Stimulated activated CD8-positive, alpha-beta memory T cell treated with anti-CD3 and anti-CD28 coated beads, Interleukin-12 subunit alpha, Interleukin-12 subunit beta, amount 100 ng/mL, for 4 hours (primary cell): ENCODE measurements around the gene FGD6.
"Not testable (repeated sequence)": the region's sequence is repeated elsewhere in the genome, so short reads cannot be mapped to it uniquely, and the experiment has no call there.

Experiments
- DNase-seq: peaks from one replicate; pipeline ENCODE4 v3.0.0-alpha.2; 2020; ENCODE audit warnings: low read depth

FGD6 gene

DNA sequence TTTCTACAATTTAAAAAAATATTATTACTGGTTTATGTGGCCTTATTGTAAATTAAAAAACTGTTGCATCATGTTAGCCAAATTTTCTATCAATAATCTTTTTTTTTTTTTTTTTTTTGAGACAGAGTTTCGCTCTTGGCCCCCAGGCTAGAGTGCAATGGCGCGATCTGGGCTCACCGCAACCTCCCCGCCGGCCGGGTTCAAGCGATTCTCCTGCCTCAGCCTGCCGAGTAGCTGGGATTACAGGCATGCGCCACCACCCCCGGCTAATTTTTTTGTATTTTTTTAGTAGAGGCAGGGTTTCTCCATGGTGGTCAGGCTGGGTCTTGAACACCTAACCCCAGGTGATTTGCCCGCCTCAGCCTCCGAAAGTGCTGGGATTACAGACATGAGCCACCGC lies 16.9 kb upstream of the FGD6 start:
- DNase-seq: not testable (repeated sequence)

DNA sequence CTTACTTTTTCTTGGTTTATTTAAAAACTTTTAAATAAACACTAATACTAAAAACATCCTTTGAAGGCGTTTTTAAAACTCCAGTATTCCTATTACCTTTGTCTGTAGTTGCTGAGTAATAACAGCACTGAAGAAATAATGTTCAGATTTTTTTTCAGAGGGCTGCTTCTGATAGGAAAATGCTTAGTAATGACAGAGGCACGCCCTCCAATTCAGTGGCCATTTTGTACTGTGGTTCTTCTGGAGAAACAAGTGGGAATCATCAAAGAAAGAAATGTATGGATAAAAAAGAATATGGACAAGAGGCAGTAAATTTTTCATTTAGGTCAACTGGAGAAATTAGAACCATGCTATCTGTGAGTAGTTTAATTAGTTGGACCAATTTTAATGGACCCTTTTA lies 13.9 kb upstream of the FGD6 start:
- no peak for DNase-seq

DNA sequence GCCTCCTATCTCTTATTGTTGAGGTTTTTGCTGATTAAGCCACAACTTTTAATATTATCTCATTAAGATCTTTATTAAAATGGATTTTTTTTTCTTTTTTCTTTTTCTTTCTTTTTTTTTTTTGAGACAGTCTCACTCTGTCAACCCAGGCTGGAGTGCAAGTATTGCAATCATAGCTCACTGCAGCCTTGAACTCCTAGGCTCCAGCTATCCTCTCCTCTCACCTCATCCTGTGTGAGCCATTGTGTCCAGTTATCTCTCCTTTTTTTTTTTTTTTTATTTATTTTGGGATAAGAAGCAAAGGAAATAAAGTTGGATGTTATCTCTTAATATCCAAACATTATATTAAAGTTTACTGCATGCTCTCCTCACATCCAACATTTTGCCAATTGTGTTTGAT lies 13.0 kb upstream of the FGD6 start:
- no peak for DNase-seq

DNA sequence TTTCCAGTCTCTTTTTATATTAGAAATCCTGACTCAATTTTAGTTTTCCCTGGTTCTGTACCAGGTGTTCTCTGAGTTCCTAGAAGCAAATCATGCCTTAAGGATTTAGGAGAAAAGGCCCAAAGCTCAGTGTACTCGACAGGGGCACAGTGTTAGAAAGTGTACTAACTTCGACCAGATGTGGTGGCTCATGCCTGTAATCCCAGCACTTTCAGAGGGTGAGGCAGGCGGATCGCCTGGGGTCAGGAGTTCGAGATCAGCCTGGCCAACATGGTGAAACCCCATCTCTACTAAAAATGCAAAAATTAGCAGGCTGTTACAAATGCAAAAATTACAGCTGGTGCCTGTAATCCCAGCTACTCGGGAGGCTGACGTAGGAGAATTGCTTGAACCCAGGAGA lies 12.4 kb upstream of the FGD6 start:
- no peak for DNase-seq

DNA sequence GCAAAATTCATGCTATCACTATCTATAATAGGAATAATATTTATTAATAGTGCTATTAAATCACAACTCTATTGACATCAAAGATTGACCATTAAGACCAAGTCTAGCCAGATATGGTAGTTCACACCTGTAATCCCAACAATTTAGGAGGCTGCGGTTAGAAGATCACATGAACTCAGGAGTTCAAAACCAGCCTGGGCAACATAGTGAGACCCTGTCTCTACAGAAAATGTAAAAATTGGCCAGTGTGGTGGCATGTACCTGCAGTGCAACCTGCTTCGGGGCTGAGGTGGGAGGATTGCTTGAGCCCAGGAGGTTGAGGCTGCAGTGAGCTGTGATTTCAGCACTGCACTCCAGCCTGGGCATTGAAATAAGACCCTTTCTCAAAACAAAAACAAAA lies 11.3 kb upstream of the FGD6 start:
- DNase-seq: no peak

DNA sequence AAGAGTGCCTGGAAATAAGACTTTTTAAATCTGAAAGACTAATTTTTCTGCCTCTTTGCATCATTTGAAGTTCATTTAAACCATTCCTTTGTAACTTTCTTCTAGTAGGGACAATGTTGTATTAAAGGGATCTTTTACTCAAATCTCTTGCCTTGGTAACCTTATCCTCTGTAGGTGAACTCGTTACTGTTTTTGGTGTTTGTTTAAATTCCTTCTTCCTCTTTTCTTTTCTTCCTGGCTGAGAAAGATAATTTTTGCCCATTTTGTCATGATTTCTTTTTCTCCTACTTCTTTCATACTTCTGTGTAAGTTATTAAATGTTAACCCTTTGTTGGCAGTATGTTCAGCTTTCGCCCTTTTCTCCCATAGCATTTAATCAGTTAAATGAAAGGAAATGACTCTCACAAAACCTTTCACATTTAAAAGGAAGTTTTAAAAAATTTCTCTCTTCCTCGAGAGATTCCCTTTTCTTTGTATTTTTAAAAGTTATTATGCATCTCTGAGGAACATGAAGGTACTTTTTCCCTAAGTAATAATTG lies 10.6 kb upstream of the FGD6 start:
- DNase-seq: no peak

DNA sequence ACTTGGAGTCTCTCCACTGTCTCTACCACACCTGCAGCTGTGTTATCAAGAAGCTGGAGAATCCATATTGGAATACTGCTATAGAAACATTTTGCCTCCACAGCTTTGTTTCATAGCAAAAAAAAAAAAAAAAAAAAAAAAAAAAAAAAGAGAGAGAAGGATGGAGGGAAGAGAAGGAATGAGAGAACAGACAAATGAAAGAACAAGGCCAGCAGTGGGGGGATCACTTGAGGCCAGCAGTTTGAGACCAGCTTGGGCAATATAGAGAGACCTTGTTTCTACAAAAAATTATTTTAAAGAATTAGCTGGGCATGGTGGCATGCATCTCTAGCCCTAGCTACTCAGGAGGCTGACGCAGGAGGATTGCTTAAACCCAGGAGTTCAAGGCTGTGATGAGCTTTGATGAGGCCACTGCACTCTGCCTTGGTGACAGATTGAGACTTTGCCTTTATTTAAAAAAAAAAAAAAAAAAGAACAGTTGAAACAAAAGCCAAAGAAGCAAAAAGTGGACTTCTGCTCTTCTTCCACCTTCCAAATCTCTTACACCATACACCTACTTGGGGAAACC lies 8.5 kb upstream of the FGD6 start:
- no peak for DNase-seq

DNA sequence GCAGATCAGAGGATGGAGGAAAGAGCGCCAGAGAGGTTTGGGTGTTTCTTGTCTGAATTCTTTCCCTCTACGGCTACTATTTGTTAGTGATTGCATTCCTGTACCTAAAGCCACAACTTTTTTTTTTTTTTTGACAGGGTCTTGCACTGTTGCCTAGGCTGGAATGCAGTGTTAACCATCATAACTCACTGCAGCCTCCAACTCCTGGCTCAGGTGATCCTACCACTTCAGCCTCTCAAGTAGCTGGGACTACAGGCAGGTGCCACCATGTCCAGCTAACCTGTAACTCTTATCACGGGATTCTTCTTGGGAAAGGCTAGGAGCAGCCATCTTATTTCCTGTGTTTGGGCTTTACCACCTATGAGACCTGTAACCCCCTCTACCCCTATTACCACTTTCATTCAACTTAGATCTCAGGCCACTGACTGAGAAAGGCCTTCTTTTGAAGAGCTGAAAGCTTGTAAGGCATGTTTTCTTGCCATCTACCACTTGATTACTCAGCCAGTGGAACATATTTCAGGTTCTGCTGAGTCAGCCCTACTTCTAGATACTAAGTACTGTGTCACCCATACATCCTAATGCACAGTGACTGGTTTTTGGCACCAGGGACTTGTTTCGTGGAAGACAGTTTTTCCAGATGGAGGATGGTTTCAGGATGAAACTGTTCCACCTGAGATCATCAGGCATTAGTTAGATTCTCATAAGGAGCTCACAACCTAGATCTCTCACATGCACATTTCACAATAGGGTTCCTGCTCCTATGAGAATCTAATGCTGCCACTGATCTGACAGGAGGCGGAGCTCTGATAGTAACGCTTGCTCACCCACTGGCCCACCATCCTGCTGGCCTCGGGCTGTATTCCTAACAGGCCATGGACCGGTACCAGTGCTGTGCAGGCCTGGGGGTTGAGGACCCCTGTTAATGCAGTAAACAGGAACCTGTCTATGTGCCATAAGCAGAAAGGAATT lies 7.2 kb upstream of the FGD6 start:
- no peak for DNase-seq

DNA sequence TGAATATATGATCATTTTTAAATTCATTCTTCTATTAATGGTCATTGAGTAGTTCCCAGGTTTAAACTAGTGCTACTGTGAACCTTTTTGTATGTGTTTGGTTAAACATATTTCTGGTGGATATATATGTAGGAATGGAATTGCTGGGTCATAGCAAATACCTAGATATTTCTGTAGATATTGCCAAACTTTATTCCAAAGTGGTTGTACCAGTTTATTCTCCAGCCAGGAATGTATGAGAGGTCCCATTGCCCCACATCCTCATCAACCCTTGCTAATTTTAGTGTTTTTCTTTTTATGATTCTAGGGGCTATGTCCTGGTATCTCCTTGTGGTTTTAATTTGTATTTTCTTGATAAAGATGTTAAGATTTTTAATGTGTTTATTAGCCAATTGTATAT lies 3.5 kb upstream of the FGD6 start:
- no peak for DNase-seq

DNA sequence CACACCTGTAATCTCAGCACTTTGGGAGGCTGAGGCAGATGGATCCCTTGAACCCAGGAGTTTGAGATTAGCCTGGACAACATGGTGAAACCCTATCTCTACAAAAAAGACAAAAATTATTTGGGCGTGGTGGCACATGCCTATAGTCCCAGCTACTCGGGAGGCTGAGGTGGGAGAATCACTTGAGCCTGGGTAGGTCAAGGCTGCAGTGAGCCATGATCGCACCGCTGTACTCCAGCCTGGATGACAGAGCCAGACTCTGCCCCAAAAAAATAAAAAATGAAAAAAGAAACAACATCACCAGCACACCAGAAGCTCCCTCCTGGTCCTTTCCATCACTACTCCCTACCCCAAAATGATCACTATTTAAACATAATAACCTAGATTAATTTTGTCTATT lies 2.9 kb upstream of the FGD6 start:
- DNase-seq: no peak

DNA sequence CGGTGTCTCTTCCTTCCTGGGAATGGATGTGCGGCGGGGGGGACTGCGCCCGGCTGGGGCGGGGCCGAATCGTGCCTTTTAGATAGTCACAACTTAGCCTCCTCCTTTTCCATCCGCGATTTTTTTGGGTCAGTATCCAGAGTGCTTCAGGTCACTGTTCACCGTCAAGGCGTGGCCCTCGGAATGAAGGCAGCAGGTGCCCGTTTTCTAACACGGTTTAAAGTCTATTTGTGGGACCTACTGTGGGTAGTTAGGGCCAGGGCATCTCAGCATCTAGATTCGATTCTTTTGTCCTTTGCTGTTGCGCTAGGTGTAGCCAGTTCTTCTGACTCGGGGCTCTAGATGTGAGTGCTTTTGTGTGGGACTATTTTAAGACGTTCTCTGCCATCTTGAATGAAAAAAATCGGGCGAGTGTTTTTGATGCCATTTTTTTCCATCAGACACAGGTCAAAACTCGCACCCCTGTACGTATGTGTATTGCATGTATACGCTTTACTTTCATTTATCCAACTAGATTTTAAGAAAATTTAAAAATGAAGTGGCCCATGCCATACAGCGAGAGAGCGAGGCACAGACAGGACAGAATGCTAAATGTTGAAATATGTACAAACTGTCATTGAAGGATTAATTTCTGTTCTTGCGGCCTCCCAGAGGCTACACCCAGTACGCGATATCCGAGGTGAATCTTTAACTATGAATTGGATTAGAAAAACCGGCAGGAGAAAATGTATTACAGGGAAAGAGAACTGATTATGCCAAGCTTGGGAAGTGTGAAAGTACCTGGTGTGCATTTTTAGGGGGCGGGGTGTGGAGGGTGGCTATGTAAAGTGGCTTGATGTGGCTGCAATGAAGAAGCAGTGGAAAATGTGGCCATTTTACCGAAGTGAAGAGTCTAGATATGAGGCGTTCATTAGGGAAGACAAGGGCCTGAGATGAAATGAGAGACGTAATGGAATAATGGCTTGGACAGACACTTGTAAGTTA lies 1.2 kb upstream of the FGD6 start:
- no peak for DNase-seq

DNA sequence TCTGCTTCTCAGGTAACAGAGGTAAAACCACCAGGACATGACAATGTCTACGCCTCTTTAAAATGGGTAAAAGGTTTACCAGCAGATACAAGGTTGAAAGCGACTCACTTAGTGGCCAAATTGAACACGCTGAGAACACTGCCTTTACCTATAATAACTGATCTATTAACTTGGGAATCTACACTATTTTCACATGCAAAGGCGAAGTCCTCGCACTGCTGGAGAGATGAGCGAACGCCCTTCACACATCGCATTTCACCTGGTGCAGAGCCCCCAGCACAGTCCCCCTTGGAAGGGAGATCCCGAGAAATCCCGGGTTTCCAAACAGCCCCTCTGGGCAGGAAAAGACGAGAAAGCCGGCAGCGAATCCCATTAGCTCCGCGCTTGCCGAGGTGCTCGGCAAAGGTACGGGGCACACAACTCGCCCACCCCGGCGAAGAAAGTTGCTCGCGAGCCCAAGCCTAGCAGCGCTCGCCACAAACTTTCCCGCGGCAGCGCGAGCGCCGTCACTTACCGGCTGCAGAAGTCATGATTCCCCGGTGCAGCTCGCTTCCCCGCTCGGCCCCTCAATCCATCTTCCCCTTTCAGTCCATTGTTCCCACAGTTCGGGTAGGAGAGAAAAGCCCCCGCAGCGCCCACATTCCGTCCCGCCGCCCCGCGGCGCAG lies 423 bp downstream of the FGD6 start:
- no peak for DNase-seq

DNA sequence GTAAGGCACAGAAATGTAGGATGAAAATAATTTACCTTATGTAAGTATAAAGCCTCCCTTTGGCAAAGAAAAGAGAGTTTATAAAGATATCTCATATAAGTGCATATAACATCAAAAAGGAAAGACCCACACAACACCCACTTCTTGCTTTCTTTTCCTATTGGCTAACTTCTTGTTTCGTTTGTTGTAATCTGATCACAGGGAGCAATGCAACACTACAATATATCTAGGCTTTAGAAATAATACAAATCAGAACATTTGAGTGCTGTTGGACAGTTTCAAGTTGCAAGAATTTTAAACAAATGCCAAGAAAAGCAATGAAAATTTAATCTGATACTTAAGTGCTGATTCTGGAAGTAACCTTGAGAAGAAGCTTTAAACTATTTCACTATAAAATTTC lies 1.3 kb downstream of the FGD6 start:
- DNase-seq: no peak

DNA sequence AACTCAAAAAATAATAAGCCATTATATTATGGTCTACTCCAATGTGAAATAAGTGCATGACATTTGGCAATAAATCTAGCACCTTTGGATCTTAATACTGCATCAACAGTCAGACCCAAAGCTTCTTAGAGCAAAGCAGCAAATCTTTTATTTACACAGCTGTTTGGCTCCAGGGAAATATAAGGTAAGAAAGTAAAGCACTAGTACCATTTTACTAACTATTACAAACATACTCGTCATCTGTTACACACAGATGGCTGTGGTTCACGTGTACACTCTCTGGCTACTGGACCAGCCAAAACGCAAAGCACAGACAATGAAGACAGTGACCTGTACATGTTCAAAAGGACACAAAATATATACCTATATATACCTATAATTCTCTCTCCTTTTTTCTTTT lies 2.8 kb downstream of the FGD6 start:
- no peak for DNase-seq

DNA sequence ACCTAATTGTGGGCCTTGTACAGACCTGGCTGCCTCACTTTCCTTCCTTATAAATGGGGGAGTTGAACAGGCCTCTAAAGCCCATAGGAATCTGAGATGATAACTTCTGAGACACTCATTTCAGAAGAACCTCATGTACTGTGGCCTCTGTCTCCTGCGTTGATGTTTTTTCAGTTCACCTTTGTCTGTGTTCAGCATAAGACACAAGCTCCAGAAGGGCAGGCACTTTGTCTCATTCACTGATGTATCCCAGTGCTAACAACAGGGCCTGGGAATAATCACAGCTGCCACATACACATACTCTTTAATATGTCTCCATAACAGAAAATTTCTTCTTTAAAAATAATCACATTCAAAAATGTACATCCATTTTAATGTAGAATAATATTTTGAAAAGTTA lies 3.3 kb downstream of the FGD6 start:
- DNase-seq: no peak

DNA sequence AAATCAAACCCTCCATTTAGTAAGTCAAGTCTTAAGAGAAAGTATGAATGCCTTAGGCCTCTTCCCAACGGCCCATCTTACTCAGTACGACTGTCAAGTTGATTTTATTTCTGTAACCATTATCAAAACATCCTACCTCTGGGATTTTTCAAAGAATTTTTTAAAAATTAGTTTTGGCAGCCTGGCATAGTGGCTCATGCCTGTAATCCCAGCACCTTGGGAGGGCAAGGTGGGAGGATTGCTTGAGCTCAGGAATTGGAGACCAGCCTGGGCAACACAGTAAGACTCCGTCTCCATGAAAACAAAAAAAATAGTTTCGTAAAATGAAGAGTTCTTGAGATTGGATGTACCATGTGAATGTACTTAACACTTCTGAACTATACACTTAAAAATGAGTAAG lies 4.1 kb downstream of the FGD6 start:
- no peak for DNase-seq

DNA sequence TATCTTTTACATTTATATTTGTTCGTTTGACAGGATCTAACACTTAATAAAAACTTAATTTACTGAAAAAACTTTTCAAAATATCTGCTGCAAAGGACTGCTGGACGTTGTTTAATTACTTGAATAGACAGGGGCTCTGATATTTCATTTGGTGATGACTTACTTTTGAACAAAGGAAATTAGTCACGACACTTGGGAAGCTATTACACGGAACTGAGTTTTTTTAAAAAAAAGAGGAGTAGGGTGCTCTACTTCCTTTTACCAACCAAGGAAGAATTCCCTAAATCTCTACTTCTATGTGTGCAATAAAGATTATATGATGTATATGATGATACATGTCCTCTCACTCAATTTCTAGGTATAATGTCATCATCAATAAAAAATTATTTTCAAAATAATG lies 4.7 kb downstream of the FGD6 start:
- DNase-seq: no peak

DNA sequence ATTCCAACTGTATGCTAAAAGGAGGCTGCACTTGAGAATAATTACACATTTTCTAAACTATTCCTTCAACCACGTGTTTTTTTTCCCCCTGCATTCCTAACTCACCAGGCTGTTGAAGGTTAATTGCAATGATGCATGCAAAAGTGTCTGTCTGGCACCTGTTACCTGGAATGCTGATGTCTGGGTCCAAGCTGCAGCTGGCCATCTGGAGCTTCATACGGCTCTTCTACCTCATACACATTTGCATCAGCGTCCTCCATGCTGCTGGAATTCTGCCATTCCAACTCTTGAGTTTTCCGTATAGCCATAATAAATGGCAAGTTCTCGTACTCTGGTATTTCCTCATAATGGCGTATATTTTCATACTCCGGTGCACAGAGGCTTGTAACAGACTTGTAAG lies 8.6 kb downstream of the FGD6 start:
- no peak for DNase-seq

DNA sequence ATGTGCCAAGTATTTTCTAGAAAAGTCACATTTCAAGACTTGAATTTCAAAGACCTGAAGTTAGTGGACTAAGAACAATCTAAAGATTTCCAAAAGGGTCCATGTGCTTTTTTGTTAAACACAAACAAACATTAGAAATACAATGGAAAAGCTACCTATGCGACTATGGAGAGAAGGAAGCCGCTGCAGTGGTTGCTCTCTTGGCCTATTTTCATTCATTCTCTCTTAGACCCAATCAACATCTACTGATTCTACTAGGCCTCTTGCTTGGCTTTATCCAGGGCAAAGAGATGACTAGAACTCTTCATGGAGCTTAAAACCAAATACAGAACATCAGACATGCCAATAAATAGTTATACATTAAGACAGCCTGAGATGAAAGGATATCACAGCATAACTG lies 9.9 kb downstream of the FGD6 start:
- DNase-seq: no peak

DNA sequence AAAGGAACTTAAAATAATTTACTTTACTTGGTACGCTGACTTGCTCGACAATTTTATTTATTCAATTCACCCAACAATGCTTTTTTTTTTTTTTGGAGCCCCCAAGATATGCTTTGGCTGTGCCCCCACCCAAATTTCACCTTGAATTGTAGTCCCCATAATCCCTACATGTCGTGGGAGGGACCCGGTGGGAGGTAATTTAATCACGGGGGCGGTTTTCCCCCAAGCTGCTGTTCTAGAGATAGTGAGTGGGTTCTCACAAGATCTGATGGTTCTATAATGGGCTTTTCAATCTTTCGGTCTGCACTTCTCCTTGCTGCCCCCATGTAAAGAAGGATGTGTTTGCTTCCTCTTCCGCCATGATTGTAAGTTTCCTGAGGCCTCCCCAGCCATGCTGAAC lies 10.4 kb downstream of the FGD6 start:
- DNase-seq: no peak

DNA sequence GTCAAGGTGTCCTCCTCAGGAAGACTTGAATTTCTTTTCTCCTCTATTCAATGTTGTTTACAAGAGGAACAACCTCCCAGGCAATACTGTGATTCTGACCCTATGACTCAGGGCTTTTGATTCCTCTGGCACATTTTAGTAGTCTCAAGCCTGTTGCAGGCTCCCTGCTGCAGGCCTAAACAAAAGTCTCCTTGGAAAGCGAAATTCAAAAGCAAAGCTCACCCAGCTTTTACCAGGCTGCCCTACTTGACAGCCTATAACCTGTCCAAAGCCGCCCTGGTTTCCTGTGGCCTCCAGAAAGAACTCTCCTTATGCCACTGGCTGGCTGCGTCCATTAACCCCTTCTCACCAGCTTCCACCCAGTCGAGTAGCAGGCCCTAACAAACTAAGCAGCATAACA lies 11.6 kb downstream of the FGD6 start:
- no peak for DNase-seq
